Activated gamma-delta T cell treated with Interleukin-2 at 50 U/mL for 16 hours (primary cell): Measurements from ENCODE around the gene MLC1.

Experiments used
- DNase-seq: peaks from one replicate; pipeline ENCODE4 v3.0.0-alpha.2; 2020

MLC1 gene

DNA sequence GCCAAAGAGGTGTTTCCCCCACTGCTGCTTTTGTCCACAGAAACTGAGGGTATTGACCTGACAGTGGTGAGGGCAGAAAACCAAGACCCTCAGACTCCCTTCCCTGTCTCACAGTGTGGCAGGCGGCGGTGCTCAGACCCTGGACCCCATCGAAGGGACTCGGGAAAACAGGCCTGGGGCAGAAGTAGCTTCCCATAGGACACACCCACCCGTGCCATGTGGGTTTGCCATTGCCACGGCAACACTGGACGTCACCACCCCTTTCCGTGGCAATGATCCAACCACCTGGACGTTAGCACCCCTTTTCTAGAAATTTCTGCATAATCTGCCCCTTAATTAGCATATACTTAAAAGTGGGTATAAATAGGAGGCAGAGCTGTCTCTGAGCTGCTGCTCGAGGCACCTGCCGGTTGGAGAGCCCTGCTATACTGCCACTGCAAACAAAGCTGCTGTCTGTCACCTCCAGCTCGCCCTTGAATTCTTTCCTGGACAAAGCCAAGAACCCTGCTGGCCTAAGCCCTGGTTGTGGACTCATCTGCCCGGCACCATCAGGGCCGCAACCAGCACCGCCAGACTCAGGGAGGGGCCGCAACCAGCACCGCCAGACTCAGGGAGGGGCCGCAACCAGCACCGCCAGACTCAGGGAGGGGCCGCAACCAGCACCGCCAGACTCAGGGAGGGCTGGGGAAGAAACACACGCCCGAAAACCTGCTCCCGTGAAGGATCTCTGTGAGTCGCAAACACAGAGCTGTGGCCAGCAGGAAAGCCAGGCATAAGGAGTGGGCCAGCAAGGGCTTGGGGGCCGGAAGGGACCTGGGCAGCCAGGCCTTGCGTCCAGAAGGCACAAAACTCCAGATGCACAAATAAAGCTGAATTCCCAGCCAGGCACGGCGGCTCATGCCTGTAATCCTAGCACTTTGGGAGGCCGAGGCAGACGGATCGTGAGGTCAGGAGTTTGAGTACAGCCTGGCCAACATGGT lies 10.4 kb downstream of the MLC1 start:
- DNase-seq, result no peak

DNA sequence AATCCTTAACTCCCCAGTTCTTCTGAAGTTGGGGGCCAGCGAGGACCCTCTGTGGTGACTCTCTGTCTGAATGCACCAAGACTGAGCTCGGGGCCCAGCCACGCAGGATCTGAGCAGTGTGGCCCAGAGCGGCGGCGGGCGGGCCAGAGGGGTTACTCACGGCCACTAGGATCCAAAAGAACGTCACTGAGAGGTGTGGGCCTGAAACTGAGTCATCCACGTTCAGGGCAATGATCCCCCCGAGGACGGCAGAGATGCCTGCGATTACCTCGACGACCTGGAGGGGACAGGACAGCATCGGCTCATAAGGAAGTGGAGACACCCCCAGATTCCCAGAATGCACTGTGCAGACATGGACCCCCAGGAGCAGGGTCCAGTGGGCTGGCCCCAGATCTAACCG lies 11.2 kb downstream of the MLC1 start:
- DNase-seq, result no peak

DNA sequence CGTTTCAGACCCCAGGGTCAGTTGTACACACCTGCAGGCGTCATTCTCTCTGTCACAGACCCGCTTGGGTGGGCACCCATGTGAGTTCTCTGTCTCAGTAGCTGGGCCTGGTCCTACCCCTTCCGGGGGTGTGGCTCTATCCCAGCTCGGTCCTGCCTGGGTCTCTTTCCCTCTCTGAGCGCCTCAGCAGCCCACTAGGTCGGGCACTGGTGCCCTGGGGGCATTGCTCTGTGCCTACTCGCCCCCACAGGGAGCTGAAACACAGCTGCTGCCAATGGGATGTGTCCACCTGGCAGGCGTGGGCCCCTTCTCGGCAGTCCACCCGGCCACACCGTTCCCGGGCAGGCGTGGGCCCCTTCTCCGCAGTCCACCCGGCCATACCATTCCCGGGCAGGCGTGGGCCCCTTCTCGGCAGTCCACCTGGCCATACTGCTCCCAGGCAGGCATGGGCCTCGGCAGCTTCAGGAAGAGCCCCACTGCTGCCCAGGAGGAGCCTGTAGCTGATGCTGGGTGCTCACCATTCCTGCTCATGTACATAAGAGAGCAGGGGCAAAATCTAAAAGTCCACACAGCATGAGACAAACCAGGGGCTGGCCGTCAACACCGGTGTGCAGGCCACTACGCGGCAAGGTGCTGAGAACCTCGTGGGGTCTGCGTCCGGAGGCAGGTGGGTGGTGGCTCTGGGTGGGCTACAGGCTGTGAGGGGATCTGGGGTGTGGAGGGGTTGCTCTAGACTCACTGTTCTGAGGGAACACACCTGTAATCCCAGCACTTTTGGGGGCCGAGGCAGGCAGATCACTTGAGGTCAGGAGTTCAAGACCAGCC lies 12.3 kb downstream of the MLC1 start:
- DNase-seq, result no peak

DNA sequence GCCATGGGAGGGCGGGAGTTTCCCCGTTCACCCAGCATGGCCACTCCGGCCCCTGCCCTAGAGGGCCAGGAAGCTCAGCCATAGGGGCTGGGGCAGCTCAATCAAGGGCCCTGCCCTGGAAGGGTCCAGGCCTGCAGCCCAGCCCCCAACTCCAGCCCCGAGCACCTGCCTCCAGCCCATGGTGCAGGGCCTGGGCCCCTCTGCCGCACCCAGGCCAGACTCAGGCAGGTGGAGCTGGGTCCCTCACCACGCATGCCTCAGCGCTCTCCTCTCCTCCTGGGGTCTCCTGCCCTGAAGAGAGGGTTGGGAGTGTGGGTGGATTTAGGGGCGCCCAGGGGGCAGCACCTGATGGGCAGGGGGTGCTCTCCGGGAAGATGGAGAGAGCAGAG lies 13.1 kb downstream of the MLC1 start:
- DNase-seq, result no peak

DNA sequence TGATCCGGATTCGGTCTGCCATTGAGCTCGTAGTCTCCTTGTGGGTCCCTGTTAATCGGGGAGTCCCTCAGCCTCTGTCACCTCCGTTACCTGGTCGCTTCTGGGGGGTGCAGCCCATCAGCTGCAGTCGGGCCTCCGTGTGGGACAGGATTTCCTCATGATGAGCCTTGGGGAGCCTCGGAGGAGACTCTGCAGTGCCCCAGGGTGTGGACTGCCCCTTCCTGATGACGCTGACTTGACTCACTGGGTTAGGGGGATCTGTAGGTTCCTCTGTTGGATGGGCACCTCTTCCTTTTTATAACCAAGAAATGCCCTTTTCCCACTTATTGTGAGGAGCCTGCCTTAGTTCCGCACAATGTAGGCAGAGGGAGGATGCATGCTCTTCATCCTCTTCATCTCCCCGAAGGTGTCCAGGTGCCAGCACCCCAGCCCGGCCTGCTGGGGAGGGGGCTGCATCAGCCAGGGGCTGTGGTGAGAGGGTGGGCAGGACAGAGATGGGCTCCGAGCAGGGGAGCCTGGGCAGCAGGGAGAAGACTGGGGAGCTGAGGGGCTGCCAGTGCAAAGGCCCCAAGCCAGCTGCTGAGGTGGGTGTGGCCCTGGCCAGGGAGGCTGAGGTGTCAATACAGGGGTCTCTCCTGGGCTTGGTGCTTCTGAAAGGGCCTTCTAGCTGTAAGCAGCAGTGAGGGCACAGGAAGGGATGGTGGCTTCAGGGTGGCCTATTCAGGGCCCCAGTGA lies 13.6 kb downstream of the MLC1 start:
- no peak for DNase-seq

DNA sequence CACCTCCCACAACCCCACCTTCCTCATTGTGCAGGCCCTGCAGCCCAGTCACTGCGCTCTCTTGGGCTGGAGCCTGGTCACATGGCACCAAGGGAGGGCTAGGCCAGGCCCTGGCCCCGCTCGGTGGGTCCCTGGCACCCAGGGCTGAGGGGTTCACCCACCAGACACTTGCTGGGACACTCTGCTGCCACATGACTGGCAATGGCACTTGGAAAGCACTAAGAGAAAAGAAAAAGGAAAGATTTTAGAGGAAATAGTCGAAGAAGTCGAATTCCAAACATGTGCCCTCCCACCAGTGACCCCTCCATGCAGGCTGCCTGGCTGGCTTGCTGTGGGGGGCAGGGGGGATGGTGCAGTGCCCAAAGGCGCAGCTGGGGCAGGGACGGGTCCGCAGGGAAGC lies 14.9 kb downstream of the MLC1 start:
- DNase-seq, result no peak

DNA sequence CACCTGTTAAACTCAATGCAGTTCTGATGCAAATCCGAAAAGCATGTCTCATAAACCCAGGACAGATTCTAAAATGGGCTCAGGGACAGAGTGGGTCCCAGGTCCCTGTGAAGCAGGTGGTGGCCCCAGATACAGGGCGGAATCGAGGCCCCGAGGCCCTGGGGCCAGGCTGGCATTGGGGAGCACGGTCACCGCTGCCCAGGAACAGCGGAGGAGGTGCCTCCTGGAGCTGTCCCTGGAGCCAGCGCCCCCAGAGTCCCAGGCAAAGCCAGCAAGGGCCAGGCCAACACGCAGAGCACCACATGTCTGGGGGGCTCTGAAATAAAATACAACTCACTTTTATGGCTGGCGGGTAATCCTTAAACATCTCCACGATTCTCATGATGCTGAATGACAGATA lies 17.1 kb downstream of the MLC1 start:
- DNase-seq, result no peak

DNA sequence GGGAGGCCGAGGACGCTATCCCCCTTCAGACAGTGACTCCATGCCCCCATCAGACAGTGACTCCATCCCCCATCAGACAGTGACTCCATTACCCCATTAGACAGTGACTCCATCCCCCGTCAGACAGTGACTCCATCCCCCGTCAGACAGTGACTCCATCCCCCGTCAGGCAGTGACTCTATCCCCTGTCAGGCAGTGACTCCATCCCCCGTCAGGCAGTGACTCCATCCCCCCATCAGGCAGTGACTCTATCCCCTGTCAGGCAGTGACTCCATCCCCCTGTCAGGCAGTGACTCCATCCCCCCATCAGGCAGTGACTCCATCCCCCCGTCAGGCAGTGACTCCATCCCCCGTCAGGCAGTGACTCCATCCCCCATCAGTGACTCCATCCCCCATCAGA lies 18.0 kb downstream of the MLC1 start:
- no peak for DNase-seq

DNA sequence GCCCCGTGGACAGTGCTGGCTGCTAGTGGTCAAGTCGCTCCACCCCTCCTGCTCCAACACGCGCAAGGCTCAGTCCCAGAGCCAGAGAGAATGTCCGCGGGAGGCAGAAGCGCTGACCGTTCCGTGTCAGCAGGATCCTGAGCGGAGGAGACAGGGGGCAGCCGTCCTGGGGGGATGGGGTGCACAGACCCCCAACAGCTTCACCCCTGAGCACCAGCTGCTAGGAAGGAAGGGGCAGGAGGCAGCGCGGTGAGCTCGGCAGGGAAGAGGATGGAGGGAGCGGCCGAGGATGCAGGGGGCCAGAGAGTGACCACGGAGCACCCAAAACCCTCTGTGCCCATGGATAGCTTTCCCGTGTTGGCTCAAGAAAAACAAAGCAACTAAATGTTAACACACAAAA lies 20.8 kb downstream of the MLC1 start:
- no peak for DNase-seq

DNA sequence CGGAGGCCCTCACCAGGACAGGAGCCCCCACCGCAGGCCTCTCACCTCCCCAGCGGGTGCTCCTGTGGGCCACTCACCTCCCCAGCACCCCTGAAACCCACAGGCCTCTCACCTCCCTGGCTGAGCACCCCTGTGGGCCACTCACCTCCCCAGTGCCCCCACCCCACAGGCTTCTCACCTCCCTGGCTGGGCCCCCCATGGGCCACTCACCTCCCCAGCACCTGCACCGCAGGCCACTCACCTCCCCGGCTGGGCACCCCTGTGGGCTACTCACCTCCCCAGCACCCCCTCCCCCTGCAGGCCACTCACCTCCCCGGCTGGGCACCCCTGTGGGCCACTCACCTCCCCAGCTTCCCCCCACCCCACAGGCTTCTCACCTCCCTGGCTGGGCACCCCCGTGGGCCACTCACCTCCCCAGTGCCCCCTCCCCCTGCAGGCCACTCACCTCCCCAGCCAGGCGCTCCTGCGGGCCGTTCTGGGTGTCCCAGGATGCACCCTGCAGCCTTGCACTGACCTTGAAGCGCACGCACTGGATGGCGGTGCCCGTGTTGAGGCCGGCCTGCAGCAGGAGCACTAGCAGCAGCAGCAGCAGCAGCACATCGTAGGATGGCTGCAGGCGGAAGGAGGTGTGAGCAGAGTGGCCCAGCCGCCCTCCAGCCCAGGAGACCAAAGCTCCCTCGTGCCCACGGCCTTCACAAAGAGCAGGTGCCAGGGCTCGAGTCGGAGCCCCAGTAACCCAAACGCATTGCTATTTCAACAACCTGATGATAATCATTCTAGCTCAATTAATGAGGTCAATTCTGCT lies 21.4 kb downstream of the MLC1 start:
- DNase-seq, result no peak

DNA sequence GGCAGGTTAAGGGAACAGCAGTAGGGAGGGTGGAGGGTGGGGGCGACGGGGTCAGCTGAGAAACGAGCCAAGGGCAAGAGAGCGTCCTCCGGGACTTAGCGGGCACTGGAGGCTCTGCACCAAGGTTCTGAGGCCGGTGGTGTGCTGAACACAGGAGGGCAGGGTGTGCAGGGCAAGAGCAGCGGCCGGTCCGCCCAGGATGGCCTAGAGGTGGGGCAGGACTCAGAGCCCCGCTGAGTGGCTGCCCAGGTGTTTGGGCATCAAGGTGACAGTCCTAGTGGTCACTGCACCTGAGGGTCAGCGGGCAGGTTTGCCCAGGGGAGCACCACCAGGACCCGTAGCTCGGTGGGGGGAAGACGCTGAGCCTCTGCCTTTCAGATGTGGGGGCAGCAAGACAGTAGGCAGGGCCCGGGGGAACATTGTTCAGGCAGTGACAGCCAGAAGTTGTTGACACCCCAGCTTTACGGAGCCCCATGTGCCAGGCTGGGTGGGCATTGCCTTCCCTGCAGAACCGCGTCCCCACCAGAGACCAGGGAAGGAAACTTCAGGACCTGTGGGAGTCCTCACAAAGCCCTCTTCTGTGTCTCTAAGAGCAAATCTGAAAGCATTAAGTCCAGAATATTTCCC lies 22.6 kb downstream of the MLC1 start:
- no peak for DNase-seq

DNA sequence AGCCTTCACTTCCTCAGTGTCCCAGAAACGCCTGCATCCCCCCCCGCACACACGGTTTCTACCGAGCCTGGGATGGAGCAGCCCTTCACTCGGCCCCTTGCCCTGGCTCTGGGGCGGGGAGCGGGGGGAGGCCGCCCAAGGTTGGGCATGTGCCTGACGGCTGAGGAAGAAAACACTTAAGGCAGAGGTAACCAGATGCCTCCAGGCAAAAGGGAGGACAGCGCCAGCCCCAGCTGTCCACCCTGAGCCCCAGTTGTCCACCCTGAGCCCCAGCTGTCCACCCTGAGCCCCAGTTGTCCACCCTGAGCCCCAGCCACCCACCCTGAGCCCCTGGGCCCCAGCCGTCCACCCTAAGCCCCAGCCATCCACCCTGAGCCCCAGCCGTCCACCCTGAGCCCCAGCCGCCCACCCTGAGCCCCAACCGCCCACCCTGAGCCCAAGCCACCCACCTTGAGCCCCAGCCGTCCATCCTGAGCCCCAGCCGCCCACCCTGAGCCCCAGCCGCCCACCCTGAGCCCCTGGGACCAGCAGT lies 23.3 kb downstream of the MLC1 start:
- DNase-seq, result no peak

DNA sequence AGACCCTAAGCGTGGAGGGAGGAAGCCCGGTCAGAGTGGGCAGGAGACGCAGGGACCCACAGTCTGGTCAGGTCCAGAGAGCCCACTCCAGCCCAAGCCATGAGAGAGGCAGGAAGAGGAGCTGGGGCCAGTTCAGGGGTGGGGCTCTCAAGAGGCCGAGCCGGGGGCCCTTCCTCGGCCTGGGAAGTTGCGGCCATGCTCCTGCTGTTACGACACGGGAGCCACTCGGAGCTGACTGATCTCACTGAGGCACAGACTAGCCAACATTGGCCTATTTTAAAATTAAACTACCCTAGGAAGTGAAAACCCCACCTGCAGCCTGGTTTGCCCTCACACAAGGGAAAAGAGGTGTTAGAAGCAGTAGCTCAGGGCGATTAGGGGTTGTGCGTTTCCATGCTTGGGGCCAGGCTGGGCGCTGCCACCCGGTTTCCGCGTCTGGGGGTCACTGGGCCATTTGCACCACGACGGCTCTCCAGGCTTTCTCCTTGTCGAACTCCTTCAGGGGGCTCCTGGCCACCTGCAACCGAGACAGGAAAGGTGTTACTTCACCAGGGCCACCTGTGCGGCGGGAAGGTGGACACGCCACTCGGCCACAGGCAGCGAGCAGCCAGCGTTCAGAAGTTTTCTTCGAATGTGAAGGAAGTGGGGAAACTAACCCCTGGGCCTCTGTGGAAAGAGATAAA lies 23.9 kb downstream of the MLC1 start:
- no peak for DNase-seq

DNA sequence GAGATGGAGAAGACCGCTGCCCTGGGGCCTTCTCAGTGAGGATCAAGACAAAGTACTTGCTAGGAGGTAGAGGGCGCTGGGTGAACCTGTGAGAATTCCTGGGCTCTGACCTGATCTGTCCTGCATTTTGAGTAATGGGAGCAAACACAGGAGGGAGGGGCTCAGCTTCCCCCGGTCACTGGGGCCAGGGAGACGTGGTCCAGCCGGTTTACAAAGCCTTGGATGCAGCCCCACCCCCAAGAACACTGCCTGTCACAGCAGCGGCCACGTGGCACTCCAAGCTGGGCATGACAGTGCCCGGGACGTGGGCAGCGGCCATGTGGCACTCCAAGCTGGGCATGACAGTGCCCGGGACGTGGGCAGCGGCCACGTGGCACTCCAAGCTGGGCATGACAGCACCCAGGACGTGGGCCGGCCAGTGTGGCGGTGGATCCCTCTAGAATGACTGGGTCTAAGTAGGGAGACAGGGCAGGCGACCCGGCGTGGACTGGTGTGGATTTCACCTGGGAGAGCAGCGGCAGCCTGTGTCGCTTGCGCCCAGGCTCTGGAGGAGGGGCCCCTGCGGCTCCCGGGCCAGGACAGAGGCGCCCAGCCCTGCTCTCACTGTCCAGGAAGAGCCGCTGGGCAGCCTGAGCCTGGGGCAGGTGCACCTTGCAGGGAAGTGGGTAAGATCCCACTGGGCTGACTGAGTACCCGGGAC lies 24.6 kb downstream of the MLC1 start:
- DNase-seq, result no peak

DNA sequence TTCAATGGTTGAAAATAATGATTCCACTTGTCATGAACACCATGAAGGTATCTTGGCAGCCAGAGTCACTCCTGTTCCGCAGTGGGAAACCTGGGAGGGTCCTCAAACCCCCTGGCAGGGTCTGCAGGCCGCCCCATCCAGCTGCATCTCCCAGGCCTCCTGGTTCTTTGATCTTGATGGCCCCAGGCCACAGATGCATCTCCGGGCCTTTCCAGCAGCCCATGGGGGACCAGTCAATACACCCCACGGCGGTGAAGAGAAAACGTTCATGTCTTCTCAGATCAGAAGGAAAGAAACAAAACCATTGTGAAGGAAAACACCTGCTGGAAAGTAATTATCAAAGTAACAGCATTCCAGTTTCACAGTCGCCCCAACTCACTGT lies 25.4 kb downstream of the MLC1 start:
- DNase-seq, result no peak

DNA sequence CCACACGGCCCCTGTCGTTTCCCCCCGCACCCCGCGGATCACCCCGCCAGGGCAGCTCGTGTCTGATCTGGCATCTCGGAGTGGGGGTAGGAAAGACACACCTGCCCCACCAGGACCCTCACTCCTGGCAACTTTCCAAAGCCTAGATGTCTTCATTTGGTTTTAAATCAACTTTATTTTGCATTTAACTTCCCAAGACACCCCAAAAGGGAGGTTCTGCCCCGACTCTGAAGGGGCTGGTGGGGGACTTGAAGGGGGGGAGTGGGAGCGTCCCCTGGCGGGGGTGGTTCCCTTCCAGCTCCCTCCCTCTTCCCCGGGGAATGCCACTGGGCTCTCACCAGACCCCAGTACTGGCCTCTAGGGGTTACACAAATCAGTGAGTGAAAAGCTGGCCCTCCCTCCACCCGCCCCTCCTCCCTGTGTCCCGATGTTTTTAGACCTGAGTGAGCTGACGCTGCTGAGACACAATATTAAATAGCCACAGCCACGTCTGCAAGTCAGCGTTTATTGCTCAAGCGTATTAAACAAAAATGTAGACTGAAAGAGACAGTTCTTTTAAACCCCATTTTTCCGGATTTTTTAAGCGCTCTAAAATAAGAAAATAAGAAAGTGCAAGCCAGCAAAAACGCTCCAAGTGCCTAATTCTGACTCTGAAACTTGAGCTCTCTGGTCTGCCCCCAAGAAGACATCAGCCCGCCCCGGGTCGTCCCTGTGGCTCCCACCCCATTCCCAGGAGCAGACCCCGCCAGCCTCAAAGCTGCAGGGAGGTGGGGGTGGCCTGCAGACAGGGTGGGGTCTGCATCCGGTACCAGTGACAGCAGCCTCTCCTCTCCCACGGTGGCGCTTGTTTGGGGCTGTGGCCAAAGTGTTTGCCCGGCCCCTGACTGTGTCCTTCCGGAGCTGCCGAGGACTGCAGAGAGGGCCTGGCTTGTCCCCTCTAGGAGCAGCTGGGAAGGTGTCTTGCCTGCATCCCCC lies 26.0 kb downstream of the MLC1 start:
- DNase-seq, result no peak

DNA sequence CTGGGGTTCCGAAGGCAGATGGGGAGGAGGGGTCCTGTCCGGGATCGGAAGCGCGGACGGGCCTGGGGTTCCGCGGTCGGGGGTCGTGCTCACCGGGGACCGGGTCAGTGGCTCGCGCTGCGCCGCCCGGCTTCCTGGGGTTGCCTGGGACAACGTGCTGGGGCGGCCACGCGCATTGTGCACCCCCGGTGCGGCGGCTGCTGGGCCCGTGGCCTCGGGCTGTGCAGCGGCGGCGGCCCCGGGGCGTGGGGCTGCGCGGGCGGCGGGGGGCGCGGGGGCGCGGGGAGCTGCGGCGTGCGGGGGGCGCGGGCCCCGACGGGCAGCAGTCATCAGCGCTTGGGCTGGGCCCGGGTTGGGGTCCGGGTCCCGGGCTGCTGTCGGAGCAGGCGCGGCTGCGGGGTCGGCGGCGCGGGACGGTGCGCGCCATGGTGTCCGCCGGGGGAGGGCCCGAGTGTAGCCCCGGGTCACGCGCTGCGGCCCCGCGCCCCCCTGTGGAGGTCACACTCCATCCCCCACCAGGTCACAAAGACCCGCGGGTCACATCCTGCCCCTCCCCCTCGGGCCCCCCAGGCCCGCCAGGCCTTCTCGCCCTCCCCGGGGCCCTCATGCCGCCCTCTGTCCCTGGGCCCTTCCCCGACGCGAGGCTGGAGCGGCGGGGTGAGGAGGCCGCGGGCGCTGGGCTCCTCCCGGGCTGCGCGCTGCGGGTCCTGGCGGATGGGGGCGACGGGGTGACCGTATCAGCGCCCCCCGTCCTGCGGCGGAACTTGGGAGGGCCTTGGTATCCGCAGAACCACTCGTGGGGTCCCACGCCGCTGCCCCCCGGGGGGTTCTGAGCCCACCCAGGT lies 26.9 kb downstream of the MLC1 start, which contains the start of gene TTLL8:
Gene TTLL8 (minus strand): TSS at position 238 of the 845 bp plus-strand sequence.
- DNase-seq, result no peak
